Activated T-helper 17 cell treated with anti-CD3 and anti-CD28 coated beads, Interleukin-2, amount 50 U/mL, for 72 hours (primary cell): ENCODE data around the gene WBP1L. TPM values are rescaled to one million over a fixed set of nuclear protein-coding genes. Genes with fewer than 3 reads are reported as not detected.

Experiments used
- ATAC-seq: fragments of 150-1000 bp; cut with Tn5 transposase; replicated peaks from 2 replicates; pipeline ENCODE4 v1.10.0; 2021; ENCODE audit warnings: mild to moderate bottlenecking, moderate library complexity
- H3K27ac Mint-ChIP-seq: one replicate; pipeline ENCODE4 v1.8.0; 2022; ENCODE audit warnings: mixed read lengths
- H3K27me3 Mint-ChIP-seq: one replicate; pipeline ENCODE4 v1.8.0; 2022; ENCODE audit warnings: mixed read lengths
- H3K36me3 Mint-ChIP-seq: one replicate; pipeline ENCODE4 v1.8.0; 2022; ENCODE audit warnings: low read depth, mild to moderate bottlenecking, mixed read lengths
- H3K4me1 Mint-ChIP-seq: one replicate; pipeline ENCODE4 v1.8.0; 2022; ENCODE audit warnings: mixed read lengths
- H3K4me3 Mint-ChIP-seq: one replicate; pipeline ENCODE4 v1.8.0; 2022; ENCODE audit warnings: mild to moderate bottlenecking, mixed read lengths
- H3K9me3 Mint-ChIP-seq: one replicate; pipeline ENCODE4 v1.8.0; 2022; ENCODE audit warnings: mixed read lengths
- total RNA-seq, 2 donors: library from RNA; stranded (reverse); gene quantifications; one replicate each; pipeline ENCODE4 v1.2.3, GENCODE V29; 2022

The WBP1L gene
- total RNA-seq, 2 donors from 2014 or later: 18.4 to 24.8 TPM

DNA sequence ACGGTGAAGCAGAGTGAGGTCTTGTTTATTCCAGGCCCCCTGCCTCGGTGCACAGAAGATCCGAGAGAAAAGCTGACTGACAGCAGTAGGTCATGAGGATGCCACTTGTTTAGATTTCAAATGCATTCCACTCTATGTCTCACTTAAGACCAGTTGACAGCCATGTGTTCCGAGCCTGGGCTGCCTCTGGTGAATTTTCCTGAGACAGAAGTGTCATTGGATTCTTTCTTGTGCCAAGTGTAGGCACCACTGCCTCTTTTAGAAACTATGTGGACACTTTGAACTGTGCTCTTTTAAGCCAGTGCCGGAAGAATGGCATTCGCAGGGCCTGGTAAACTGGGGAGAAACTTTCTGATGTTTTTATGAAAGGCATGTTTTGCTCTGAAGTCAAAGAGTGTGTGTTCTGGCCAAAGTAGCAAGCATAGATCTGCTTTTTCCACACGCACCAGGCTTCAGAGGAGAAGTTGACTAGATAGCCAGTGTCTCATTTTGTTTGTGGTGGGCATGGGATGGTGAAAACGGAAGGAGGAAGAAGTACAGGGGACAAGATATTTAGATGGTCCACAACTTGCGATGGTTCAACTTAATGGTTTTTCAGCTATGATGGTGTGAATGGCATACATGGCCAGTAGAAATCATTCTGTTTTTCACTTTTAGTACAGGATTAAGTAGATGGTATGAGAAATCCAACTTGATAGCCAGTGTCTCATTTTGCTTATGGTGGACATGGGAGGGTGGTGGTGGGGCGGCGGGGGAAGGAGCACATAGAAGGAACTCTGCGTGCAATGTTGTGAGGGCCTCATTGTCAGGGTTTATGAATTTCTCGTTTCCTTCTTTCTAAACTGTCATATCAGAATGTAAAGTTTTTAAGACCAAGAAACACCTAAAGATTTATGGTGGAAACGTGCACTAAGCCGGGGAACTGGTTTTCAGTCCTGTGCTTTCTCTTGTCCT is 52.0 kb downstream of the WBP1L start:
- H3K4me1 Mint-ChIP-seq: peaks cover 27% of the 10 kb centered on the region
- peak overlapping the region; percentile 49 for H3K4me3 Mint-ChIP-seq
- peaks cover 47% of the 10 kb centered on the region for H3K36me3 Mint-ChIP-seq
- no peak for ATAC-seq
- no peaks in the 10 kb centered on the region for H3K9me3 Mint-ChIP-seq
- peak overlapping the region; percentile 81 for H3K27ac Mint-ChIP-seq
- H3K27me3 Mint-ChIP-seq: no peaks in the 10 kb centered on the region

DNA sequence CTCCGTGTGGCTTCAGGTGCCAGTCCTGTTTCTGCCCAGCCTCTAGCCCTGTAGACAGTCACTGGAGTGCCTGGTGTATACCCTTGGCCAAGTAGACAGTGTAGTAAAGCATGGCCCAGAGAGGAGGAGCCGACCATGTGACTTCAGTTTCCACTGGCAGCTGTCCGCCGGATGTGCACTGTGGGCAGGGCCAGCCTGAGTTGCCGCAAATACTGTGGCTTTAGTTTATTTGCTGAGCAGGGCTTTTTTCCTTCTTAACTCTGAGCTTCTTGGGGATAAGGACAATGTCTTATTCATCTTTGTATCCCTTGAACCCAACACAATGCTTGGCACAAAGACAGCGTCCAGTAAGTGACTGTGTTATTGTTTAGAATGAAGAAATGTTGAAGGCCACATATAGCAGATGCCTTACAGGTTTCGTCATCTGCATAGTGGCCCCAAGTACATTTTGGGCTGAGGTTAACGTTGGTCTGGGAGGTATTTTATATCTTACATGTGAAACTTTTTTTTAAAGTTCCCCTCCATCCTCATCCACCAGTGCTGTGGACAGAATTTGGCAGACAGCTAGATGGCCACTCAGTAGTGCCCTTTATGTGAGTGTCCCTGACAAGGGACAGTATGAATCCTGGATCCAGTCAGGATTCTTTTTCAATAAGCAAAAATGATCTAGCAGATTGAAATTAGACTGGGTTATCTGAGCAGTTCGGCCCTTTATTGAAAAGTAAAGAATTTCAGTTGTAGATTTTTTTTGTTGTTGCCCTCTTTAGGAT is 52.8 kb downstream of the WBP1L start:
- Mint-ChIP-seq H3K9me3 (no peaks in the 10 kb centered on the region), H3K4me1 (peaks cover 31% of the 10 kb centered on the region), H3K27ac (peak overlapping the region; percentile 81), H3K27me3 (no peaks in the 10 kb centered on the region), H3K4me3 (peak overlapping the region; percentile 49), H3K36me3 (peaks cover 51% of the 10 kb centered on the region)
- ATAC-seq: peak; percentile 99

GRCh38 chr10:102799691-102800471 is 56.1 kb downstream of the WBP1L start:
- H3K27ac Mint-ChIP-seq: peak overlapping the region; percentile 23
- H3K36me3 Mint-ChIP-seq: peaks cover 82% of the 10 kb centered on the region
- H3K27me3 Mint-ChIP-seq: no peaks in the 10 kb centered on the region
- no peak overlapping the region for H3K4me3 Mint-ChIP-seq
- no peaks in the 10 kb centered on the region for H3K9me3 Mint-ChIP-seq
- ATAC-seq: no peak
- peaks cover 42% of the 10 kb centered on the region for H3K4me1 Mint-ChIP-seq

DNA sequence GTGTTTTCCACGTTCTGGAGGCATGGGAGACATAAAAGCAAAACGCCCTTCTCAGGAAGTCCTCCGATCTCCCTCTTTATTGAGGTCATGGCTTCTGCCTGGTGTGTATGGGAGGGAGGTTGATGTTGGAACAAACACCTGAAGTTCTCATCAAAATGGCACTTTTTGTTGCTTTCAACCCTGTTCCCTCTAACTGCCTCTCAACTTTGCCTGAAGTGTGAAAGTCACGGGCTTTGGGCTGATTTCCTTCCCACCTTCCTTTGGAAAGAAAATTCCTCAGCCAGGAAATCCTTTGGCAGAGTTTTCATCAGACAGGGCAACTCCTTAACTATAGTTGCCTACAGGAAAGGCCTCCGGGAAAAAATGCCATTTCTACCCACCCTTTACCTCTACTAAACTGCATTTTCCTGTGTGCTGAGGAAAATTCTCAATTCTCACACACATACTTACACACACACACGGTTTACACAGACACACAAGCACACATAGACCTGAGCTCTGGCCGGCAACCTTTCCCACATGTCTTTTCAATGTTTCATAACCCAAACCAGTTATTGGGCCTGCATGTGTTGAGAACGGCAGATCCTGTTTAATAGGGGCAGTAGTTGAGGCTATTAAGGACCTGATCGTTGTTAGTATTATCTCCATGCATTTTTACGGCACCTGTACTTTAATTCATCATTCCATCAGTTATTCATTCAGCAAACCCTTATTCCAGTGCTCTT is 57.0 kb downstream of the WBP1L start:
- ATAC-seq: no peak
- Mint-ChIP-seq H3K9me3 (no peaks in the 10 kb centered on the region), H3K36me3 (peaks cover 82% of the 10 kb centered on the region), H3K27me3 (no peaks in the 10 kb centered on the region), H3K4me3 (no peak overlapping the region), H3K27ac (peak overlapping the region; percentile 100), H3K4me1 (peaks cover 36% of the 10 kb centered on the region)

- H3K4me1 Mint-ChIP-seq: peaks cover 30% of the 10 kb centered on the region
- H3K9me3 Mint-ChIP-seq: no peaks in the 10 kb centered on the region
- no peak overlapping the region for H3K4me3 Mint-ChIP-seq
- H3K27ac Mint-ChIP-seq: peak overlapping the region; percentile 100
- no peak for ATAC-seq
- peaks cover 84% of the 10 kb centered on the region for H3K36me3 Mint-ChIP-seq
- no peaks in the 10 kb centered on the region for H3K27me3 Mint-ChIP-seq
These were observed 57.7 kb downstream of the WBP1L start for GRCh38 chr10:102801496-102801895.

- peaks cover 25% of the 10 kb centered on the region for H3K4me1 Mint-ChIP-seq
- peak overlapping the region; percentile 77 for H3K4me3 Mint-ChIP-seq
- no peak for ATAC-seq
- peaks cover 84% of the 10 kb centered on the region for H3K36me3 Mint-ChIP-seq
- peak overlapping the region; percentile 100 for H3K27ac Mint-ChIP-seq
- H3K27me3 Mint-ChIP-seq: no peaks in the 10 kb centered on the region
- H3K9me3 Mint-ChIP-seq: no peaks in the 10 kb centered on the region
These were observed 58.2 kb downstream of the WBP1L start for GRCh38 chr10:102801978-102802377.

DNA sequence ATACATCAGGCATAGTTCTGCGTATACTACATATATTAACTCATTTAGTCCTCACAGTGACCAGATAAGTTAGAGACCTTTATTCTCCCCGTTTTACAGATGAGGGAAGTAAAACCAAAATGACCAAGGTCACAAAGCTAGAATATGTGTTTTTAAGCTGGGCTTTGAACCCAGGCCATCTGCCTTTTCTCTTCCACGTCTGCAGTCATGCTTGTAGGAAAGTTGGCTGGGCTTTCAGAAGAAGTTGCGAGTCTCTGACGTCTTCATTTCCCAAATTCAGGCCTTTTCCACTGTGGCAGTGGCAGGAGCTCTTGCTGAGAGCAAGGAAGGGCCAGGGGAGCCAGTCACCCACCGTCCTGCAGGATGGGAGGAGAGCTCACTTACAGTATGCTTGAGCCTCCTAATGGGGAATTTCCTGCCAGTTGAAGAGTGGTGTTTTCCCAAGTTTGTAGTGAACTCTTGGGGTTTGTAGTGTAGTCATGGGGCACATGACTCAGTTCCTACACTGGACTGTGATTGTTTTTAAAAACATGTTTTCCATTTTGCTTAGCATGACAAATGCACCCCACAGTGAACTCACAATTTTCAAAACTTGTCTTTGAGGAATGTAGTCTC is 59.3 kb downstream of the WBP1L start:
- H3K4me1 Mint-ChIP-seq: peaks cover 25% of the 10 kb centered on the region

GRCh38 chr10:102804382-102805055 is 60.8 kb downstream of the WBP1L start:
- Mint-ChIP-seq H3K4me1 (peaks cover 25% of the 10 kb centered on the region), H3K36me3 (peaks cover 72% of the 10 kb centered on the region), H3K27ac (peak overlapping the region; percentile 100), H3K27me3 (no peaks in the 10 kb centered on the region), H3K9me3 (no peaks in the 10 kb centered on the region), H3K4me3 (peak overlapping the region; percentile 30)
- no peak for ATAC-seq

More for the DNA sequence above, 59.3 kb downstream of the WBP1L start:
- Mint-ChIP-seq H3K4me3 (peak overlapping the region; percentile 77), H3K27ac (peak overlapping the region; percentile 100), H3K9me3 (no peaks in the 10 kb centered on the region), H3K27me3 (no peaks in the 10 kb centered on the region), H3K36me3 (peaks cover 75% of the 10 kb centered on the region)
- ATAC-seq: peak; percentile 98

DNA sequence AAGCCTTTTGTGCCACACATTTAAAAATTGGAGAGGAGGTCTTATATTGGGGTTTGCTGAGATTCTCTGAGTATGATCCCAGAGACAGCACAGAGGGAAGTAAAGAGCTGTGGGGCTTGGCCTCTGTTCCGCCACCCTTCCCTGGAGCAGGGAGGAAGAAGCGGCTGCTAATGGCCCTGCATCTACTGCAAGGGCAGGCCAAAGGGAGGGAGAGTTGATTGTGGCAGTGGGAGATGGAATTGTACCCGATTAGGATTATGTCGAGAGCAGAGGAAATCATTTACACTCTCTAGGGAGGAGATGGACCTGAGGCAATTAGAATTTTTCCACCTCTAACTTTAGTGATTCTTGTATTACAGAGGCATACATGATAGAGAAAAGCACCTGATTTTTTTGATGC is 64.6 kb downstream of the WBP1L start:
- ATAC-seq: no peak
- Mint-ChIP-seq H3K27me3 (no peaks in the 10 kb centered on the region), H3K4me1 (peaks cover 6% of the 10 kb centered on the region), H3K36me3 (peaks cover 74% of the 10 kb centered on the region), H3K4me3 (no peak overlapping the region), H3K9me3 (no peaks in the 10 kb centered on the region), H3K27ac (no peak overlapping the region)

- no peaks in the 10 kb centered on the region for H3K4me1 Mint-ChIP-seq
- H3K27ac Mint-ChIP-seq: no peak overlapping the region
- H3K4me3 Mint-ChIP-seq: no peak overlapping the region
- no peak for ATAC-seq
- H3K36me3 Mint-ChIP-seq: peaks cover 80% of the 10 kb centered on the region
- no peaks in the 10 kb centered on the region for H3K9me3 Mint-ChIP-seq
- H3K27me3 Mint-ChIP-seq: no peaks in the 10 kb centered on the region
These were observed 67.6 kb downstream of the WBP1L start for GRCh38 chr10:102811346-102811745.

DNA sequence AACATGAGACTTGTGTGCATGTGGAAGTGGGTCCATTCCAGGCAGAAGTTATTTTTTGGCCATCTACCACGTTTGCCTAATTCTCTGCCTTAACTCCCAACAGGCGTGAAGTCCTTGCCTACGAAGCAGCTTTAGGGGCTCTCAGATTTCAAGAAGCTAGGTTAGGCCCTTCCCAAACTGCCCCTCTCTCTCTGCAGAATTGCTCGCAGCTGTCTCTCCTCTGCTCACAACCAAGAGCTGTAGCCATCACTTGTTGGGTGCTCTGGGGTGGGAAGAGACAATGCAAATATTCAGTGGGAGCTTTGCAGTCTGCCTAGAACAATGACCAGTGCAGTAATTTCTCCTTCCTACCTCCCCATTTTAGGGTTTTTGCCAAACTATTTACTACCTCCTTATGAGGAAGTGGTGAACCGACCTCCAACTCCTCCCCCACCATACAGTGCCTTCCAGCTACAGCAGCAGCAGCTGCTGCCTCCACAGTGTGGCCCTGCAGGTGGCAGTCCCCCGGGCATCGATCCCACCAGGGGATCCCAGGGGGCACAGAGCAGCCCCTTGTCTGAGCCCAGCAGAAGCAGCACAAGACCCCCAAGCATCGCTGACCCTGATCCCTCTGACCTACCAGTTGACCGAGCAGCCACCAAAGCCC is 68.6 kb downstream of the WBP1L start:
- Mint-ChIP-seq H3K27ac (peak overlapping the region; percentile 70), H3K27me3 (no peaks in the 10 kb centered on the region), H3K4me3 (no peak overlapping the region), H3K4me1 (no peaks in the 10 kb centered on the region), H3K9me3 (no peaks in the 10 kb centered on the region), H3K36me3 (peaks cover 72% of the 10 kb centered on the region)
- ATAC-seq: no peak

GRCh38 chr10:102813017-102813541 is 69.3 kb downstream of the WBP1L start:
- Mint-ChIP-seq H3K27ac (no peak overlapping the region), H3K27me3 (no peaks in the 10 kb centered on the region)

More at GRCh38 chr10:102813017-102813541, 69.3 kb downstream of the WBP1L start:
- no peak for ATAC-seq
- H3K4me1 Mint-ChIP-seq: no peaks in the 10 kb centered on the region
- no peaks in the 10 kb centered on the region for H3K9me3 Mint-ChIP-seq
- H3K36me3 Mint-ChIP-seq: peaks cover 72% of the 10 kb centered on the region
- H3K4me3 Mint-ChIP-seq: no peak overlapping the region
